Measurements from ENCODE around the gene IL17D. TPM values are rescaled to one million over a fixed set of nuclear protein-coding genes. Genes with fewer than 3 reads are reported as not detected.

The IL17D gene
- total RNA-seq, 4 donors from 2014 or later: 4.2 to 9.9 (median 6.7) TPM

DNA sequence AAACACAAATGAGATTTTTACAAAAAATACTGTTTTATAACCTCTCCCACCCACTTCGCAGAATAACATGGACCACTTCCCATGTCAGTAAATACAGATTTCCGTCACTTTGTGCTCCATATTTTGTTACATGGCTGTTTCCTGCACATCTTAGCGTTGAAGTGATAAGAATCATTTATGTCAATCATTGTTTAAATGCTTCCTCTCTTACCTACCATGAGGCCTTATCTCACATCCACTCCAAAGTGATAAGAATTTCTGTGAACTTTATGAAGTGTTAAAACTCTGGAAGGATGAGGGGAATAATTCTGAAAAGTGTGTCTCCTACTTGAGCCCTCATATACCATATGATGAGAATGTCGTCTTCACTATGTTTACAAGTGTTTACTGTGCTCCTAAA, 36.6 kb upstream of the IL17D start:
- Histone ChIP-seq H3K9me3 (no peaks in the 10 kb centered on the region), H3K27me3 (no peaks in the 10 kb centered on the region), H3K36me3 (peaks cover 7 to 25% (median 9%) of the 10 kb centered on the region in 4 donors), H3K27ac (replicated peaks in 1 of 4) (no peak overlapping the region), H3K4me3 (no peak overlapping the region), H3K4me1 (no peaks in the 10 kb centered on the region)
- intact Hi-C loops (cut with DNase I): no loop called here
- TF ChIP-seq POLR2AphosphoS5 (IDR thresholded peaks at IDR 0.05) (no peak), CTCF (IDR thresholded peaks at IDR 0.05) (no peak), POLR2A (IDR thresholded peaks at IDR 0.05; ENCODE audit: low read depth) (no peak), EP300 (IDR thresholded peaks at IDR 0.05) (no peak)
- WGBS: 92% methylated on average over 4 of the region's 4 CpGs
- no peak for DNase-seq (ENCODE audit: extremely low spot score)

- Histone ChIP-seq H3K36me3 (peaks cover 8 to 31% (median 10%) of the 10 kb centered on the region in 4 donors), H3K27ac (replicated peaks in 1 of 4) (no peak overlapping the region), H3K4me3 (no peak overlapping the region), H3K9me3 (no peaks in the 10 kb centered on the region), H3K4me1 (no peaks in the 10 kb centered on the region), H3K27me3 (no peaks in the 10 kb centered on the region)
- DNase-seq (ENCODE audit: extremely low spot score): no peak
- TF ChIP-seq POLR2AphosphoS5 (IDR thresholded peaks at IDR 0.05) (no peak), POLR2A (IDR thresholded peaks at IDR 0.05; ENCODE audit: low read depth) (no peak), EP300 (IDR thresholded peaks at IDR 0.05) (no peak), CTCF (IDR thresholded peaks at IDR 0.05) (no peak)
- WGBS: 85% methylated on average over 4 of the region's 4 CpGs
- intact Hi-C loops (cut with DNase I): no loop called here
Observed at GRCh38 chr13:20667857-20668437, 35.6 kb upstream of the IL17D start.

- H3K4me3 ChIP-seq: no peak overlapping the region
- no peaks in the 10 kb centered on the region for H3K27me3 ChIP-seq
- intact Hi-C loops (cut with DNase I): no loop called here
- TF ChIP-seq POLR2A (IDR thresholded peaks at IDR 0.05; ENCODE audit: low read depth): no peak
- TF ChIP-seq POLR2AphosphoS5 (IDR thresholded peaks at IDR 0.05): no peak
- TF ChIP-seq CTCF (IDR thresholded peaks at IDR 0.05): no peak
- no peak for TF ChIP-seq EP300 (IDR thresholded peaks at IDR 0.05)
- peaks cover 7 to 34% (median 9%) of the 10 kb centered on the region in 4 donors for H3K36me3 ChIP-seq
- 96% methylated on average over 5 of the region's 5 CpGs for WGBS
- no peak overlapping the region for H3K27ac ChIP-seq (replicated peaks in 1 of 4)
- no peaks in the 10 kb centered on the region for H3K4me1 ChIP-seq
- no peak for DNase-seq (ENCODE audit: extremely low spot score)
- H3K9me3 ChIP-seq: no peaks in the 10 kb centered on the region
Observed at GRCh38 chr13:20669162-20669561, 34.3 kb upstream of the IL17D start.

DNA sequence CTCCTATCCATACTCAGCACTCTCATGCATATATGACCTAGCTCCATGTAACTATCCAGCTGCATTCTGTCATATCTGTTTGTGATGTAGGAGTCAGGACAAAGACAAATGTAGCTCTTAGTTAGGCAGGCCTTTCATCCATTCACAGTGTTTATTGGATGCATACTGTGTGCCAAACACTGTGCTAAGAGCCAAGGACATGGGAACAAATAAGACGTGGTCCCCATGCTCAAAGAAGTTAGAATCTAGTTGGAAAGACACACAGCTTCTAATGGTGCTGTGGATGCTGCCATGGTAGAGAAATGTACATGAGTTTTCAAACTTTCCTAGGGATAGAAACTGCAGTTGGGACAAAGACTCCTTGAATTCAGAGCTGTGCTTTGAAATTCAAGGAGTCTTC, 31.7 kb upstream of the IL17D start:
- WGBS: 80% methylated on average over 1 of the region's 1 CpG
- Histone ChIP-seq H3K27me3 (no peaks in the 10 kb centered on the region), H3K4me3 (no peak overlapping the region), H3K4me1 (no peaks in the 10 kb centered on the region), H3K27ac (replicated peaks in 1 of 4) (no peak overlapping the region), H3K9me3 (no peaks in the 10 kb centered on the region), H3K36me3 (peaks cover 0 to 41% (median 8%) of the 10 kb centered on the region in 4 donors)
- intact Hi-C loops (cut with DNase I): no loop called here
- DNase-seq (ENCODE audit: extremely low spot score): no peak
- TF ChIP-seq EP300 (IDR thresholded peaks at IDR 0.05) (no peak), CTCF (IDR thresholded peaks at IDR 0.05) (no peak), POLR2A (IDR thresholded peaks at IDR 0.05; ENCODE audit: low read depth) (no peak), POLR2AphosphoS5 (IDR thresholded peaks at IDR 0.05) (no peak)

GRCh38 chr13:20672772-20673171, 30.7 kb upstream of the IL17D start:
- intact Hi-C loops (cut with DNase I): no loop called here
- no peaks in the 10 kb centered on the region for H3K4me1 ChIP-seq
- peaks cover 0 to 41% (median 8%) of the 10 kb centered on the region in 4 donors for H3K36me3 ChIP-seq
- no peak overlapping the region for H3K27ac ChIP-seq (replicated peaks in 1 of 4)
- no peaks in the 10 kb centered on the region for H3K9me3 ChIP-seq
- no peak overlapping the region for H3K4me3 ChIP-seq
- TF ChIP-seq POLR2A (IDR thresholded peaks at IDR 0.05; ENCODE audit: low read depth): no peak
- no peak for TF ChIP-seq POLR2AphosphoS5 (IDR thresholded peaks at IDR 0.05)
- no peak for TF ChIP-seq CTCF (IDR thresholded peaks at IDR 0.05)
- TF ChIP-seq EP300 (IDR thresholded peaks at IDR 0.05): no peak
- no peaks in the 10 kb centered on the region for H3K27me3 ChIP-seq
- DNase-seq (ENCODE audit: extremely low spot score): no peak
- 70% methylated on average over 2 of the region's 2 CpGs for WGBS
